Purkinje cell (primary cell): Measurements from ENCODE around the gene CWC27. TPM values are rescaled to one million over a fixed set of nuclear protein-coding genes. Genes with fewer than 3 reads are reported as not detected.

Experiments used
- polyA plus RNA-seq: library from polyadenylated mRNA; unstranded; fragments of >200 nt; fragmentation: Nextera tagmentation; gene quantifications from 2 replicates; pipeline ENCODE4 v1.2.1, GENCODE V29; 2014

CWC27 gene
- 58.4 and 88.0 TPM in 2 replicates for polyA plus RNA-seq

GRCh38 chr5:64768358-64769312, at the start of gene CWC27, which contains the start of gene SREK1IP1:
Gene CWC27, plus strand, starts transcription at chr5:64768930. Its CDS starts 217 bp downstream, at chr5:64769147.
Gene SREK1IP1, minus strand, starts transcription at chr5:64768691. Its CDS starts 174 bp downstream, at chr5:64768517.

Other genes starting within 250 kb of the CWC27 start
- gene SHISAL2B, start 78.4 kb upstream of the CWC27 start, polyA plus RNA-seq = not detected in 2 replicates
- gene SREK1IP1, start 239 bp upstream of the CWC27 start, polyA plus RNA-seq = 84.1 and 86.9 TPM in 2 replicates